Neural crest cell (in vitro differentiated cells): Measurements from ENCODE around the gene SPRN. TPM values are rescaled to one million over a fixed set of nuclear protein-coding genes. Genes with fewer than 3 reads are reported as not detected.
A peak's percentile ranks its signal among the peaks of the same experiment; 100 is the strongest.
"Not testable (repeated sequence)": the region's sequence is repeated elsewhere in the genome, so short reads cannot be mapped to it uniquely, and the experiment has no call there.

Source experiments
- DNase-seq: peaks from one replicate; pipeline ENCODE4 v3.0.0; 2021; ENCODE audit warnings: low read depth, mixed read lengths, low spot score
- H3K27ac Mint-ChIP-seq: one replicate; pipeline ENCODE4 v1.8.0; 2021; ENCODE audit warnings: mild to moderate bottlenecking, mixed read lengths; ENCODE audit not compliant: unreplicated experiment
- H3K27me3 Mint-ChIP-seq: 2 replicates; pipeline ENCODE4 v1.8.0; 2021; ENCODE audit warnings: low read depth, mild to moderate bottlenecking, mixed read lengths
- H3K36me3 Mint-ChIP-seq: 2 replicates; pipeline ENCODE4 v1.8.0; 2021; ENCODE audit warnings: low read depth, mild to moderate bottlenecking, mixed read lengths
- H3K4me1 Mint-ChIP-seq: 2 replicates; pipeline ENCODE4 v1.8.0; 2021; ENCODE audit warnings: mixed read lengths
- H3K4me3 Mint-ChIP-seq: one replicate; pipeline ENCODE4 v1.8.0; 2021; ENCODE audit warnings: mild to moderate bottlenecking, mixed read lengths
- H3K9me3 Mint-ChIP-seq: 2 replicates; pipeline ENCODE4 v1.8.0; 2021; ENCODE audit warnings: mixed read lengths
- total RNA-seq: library from RNA; stranded (reverse); gene quantifications from 2 replicates; pipeline ENCODE4 v1.2.1, GENCODE V29; 2021
- TF ChIP-seq, protein P1 (sequence below): fragments of 200-600 bp; sonication (generic); conservative IDR thresholded peaks from 2 replicates; pipeline ENCODE4 v1.5.0; 2021; ENCODE audit warnings: antibody characterized with exemption, mild to moderate bottlenecking

The SPRN gene
- total RNA-seq, 1 donor from 2014 or later = 0.37 TPM

DNA sequence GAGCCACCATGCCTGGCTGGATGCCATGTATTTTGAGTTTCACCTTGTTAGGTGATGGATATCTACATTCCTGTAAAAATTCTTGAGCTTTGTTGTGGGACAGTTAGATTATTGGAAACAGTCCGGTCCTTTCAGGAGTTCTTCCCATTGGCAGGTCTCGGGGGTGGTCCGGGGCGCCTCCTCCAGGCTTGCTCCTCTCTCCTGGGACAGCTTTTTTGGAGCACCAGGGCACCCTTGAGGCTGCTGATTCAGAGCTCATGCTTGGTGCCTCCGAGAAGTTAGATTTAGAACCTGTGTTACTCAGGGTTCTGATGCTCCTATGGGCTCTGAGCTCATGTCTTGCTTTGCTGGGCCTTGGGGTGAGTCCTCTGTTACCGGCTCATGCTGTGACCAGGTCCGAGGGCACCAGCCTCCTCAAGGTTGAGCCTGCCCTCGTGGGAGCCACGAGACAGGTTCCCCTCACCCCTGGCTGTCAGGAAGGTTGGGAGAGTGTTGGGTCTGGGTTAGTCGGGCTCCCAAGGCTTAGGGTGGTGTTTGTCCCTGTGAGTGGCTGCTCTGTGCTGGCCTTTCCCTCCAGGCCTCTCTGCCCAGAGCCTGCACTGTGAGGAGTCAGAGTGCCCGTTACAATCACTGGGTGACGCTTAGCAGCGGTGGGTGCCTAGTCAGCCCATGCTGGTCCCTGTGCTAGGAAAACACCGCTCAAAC lies 6.0 kb downstream of the SPRN start:
- Mint-ChIP-seq H3K9me3 (peaks cover 7% of the 10 kb centered on the region), H3K27me3 (peaks cover 24% of the 10 kb centered on the region), H3K36me3 (peaks cover 24% of the 10 kb centered on the region), H3K4me3 (no peak overlapping the region), H3K4me1 (no peaks in the 10 kb centered on the region), H3K27ac (no peak overlapping the region)
- TF ChIP-seq, protein P1, sequence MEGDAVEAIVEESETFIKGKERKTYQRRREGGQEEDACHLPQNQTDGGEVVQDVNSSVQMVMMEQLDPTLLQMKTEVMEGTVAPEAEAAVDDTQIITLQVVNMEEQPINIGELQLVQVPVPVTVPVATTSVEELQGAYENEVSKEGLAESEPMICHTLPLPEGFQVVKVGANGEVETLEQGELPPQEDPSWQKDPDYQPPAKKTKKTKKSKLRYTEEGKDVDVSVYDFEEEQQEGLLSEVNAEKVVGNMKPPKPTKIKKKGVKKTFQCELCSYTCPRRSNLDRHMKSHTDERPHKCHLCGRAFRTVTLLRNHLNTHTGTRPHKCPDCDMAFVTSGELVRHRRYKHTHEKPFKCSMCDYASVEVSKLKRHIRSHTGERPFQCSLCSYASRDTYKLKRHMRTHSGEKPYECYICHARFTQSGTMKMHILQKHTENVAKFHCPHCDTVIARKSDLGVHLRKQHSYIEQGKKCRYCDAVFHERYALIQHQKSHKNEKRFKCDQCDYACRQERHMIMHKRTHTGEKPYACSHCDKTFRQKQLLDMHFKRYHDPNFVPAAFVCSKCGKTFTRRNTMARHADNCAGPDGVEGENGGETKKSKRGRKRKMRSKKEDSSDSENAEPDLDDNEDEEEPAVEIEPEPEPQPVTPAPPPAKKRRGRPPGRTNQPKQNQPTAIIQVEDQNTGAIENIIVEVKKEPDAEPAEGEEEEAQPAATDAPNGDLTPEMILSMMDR = no peak
- no peak for DNase-seq

DNA sequence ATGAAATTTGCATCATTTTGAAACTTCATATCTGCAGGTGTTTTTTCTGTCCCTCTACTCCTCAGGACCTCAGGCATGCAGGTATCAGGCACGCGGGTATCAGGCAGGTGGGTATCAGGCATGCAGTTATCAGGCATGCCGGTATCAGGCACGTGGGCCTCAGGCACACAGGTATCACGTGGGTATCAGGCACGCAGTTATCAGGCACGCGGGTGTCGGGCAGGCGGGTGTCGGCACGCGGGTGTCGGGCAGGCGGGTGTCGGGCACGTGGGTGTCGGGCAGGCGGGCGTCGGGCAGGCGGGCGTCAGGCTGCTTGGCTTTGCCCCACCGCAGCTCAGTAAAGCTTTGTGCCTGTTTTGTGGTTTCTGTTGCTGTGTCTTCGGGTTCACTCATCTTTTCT lies 8.7 kb downstream of the SPRN start:
- Mint-ChIP-seq H3K9me3 (peaks cover 19% of the 10 kb centered on the region), H3K27me3 (peaks cover 4% of the 10 kb centered on the region), H3K4me1 (no peaks in the 10 kb centered on the region), H3K27ac (no peak overlapping the region), H3K4me3 (peak overlapping the region; percentile 28), H3K36me3 (peaks cover 50% of the 10 kb centered on the region)
- TF ChIP-seq, protein P1 = no peak
- DNase-seq = no peak

DNA sequence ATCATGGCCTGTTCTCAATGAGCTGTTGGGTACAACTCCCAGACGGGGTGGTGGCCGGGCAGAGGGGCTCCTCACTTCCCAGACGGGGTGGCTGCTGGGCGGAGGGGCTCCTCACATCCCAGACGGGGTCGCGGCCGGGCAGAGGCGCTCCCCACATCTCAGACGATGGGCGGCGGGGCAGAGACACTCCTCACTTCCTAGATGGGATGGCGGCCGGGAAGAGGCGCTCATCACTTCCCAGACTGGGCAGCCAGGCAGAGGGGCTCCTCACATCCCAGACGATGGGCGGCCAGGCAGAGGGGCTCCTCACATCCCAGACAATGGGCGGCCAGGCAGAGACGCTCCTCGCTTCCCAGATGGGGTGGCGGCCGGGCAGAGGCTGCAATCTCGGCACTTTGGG lies 10.0 kb downstream of the SPRN start:
- Mint-ChIP-seq H3K36me3 (peaks cover 61% of the 10 kb centered on the region), H3K9me3 (peaks cover 23% of the 10 kb centered on the region)
- not testable (repeated sequence) for DNase-seq, H3K27me3 Mint-ChIP-seq, H3K27ac Mint-ChIP-seq, H3K4me1 Mint-ChIP-seq, H3K4me3 Mint-ChIP-seq

DNA sequence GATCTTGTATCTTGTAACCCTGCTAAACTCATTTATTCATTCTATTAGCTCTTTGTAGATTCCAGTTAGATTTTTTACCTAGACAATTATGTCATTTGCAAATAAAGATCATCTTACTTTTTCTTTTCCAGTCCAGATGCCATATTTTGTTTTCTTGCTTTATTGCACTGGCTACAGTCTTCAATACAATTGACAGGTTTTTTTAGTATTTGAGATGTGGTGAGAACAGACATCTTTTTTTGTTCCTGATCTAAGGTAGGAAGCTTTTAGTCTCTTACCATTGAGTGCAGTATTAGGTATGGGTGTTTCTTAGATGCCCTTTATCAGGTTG lies 12.1 kb downstream of the SPRN start:
- no peak for DNase-seq
- Mint-ChIP-seq H3K36me3 (peaks cover 74% of the 10 kb centered on the region), H3K4me3 (peak overlapping the region; percentile 50), H3K27ac (no peak overlapping the region), H3K9me3 (peaks cover 29% of the 10 kb centered on the region), H3K4me1 (no peaks in the 10 kb centered on the region), H3K27me3 (no peaks in the 10 kb centered on the region)
- TF ChIP-seq, protein P1 = no peak

- Mint-ChIP-seq H3K4me3 (peak overlapping the region; percentile 50), H3K27ac (no peak overlapping the region), H3K36me3 (peaks cover 79% of the 10 kb centered on the region), H3K9me3 (peaks cover 29% of the 10 kb centered on the region), H3K4me1 (no peaks in the 10 kb centered on the region), H3K27me3 (no peaks in the 10 kb centered on the region)
- DNase-seq = no peak
- TF ChIP-seq, protein P1 = no peak
Measured at GRCh38 chr10:133411523-133412380, 12.7 kb downstream of the SPRN start.
